GM12878 (cell line): ENCODE data around the gene CDKL1. TPM values are rescaled to one million over a fixed set of nuclear protein-coding genes. Genes with fewer than 3 reads are reported as not detected.

ENCODE experiments used
- ATAC-seq: fragments of 200-7000 bp; cut with Tn5 transposase; 3 replicates; pipeline ENCODE4 v1.9.1; 2020; ENCODE audit warnings: mild to moderate bottlenecking, moderate library complexity
- BruUV-seq: library from RNA; stranded (reverse); fragments of 400-500 nt; replicated peaks from 2 replicates; lab custom pipeline; 2021; lab: Mats Ljungman, UMichigan
- CTCF ChIA-PET: fragments of 300-600 bp; sonication (Branson Sonifier 250); formaldehyde crosslinking; extraction: SDS; loops from one replicate; lab custom pipeline; 2021; ENCODE audit warnings: inconsistent platforms; lab: Yijun Ruan, JAX
- POLR2A ChIA-PET: fragments of 350-600 bp; formaldehyde crosslinking; extraction: SDS; loops from one replicate; lab custom pipeline; 2021; ENCODE audit warnings: inconsistent platforms; lab: Charles Lee
- RAD21 ChIA-PET: fragments of 300-600 bp; sonication (Branson Sonifier 250); formaldehyde crosslinking; loops from one replicate; lab custom pipeline; 2023; ENCODE audit warnings: antibody characterized with exemption; ENCODE audit not compliant: unreplicated experiment; lab: Charles Lee
- SMC1A ChIA-PET: fragments of 300-600 bp; sonication (Branson Sonifier 250); formaldehyde crosslinking; loops from one replicate; lab custom pipeline; 2023; ENCODE audit not compliant: unreplicated experiment, uncharacterized antibody; lab: Charles Lee
- DNase-seq: peaks from one replicate; pipeline ENCODE4 v3.0.0-alpha.2; 2011; ENCODE audit warnings: low read depth, low spot score
- FAIRE-seq: peaks from 3 replicates; lab custom pipeline; 2011; peaks lifted over from hg19 to GRCh38; lab: Jason Lieb, UNC
- H2AFZ ChIP-seq: 2 replicates; pipeline ENCODE4 v1.6.0; 2011; ENCODE audit warnings: low read depth, low read length, control low read depth; ENCODE audit not compliant: control insufficient read depth
- H3K27ac ChIP-seq: 2 replicates; pipeline ENCODE4 v1.5.1; 2011; ENCODE audit warnings: control low read depth; ENCODE audit not compliant: control insufficient read depth, insufficient read depth
- H3K27me3 ChIP-seq, 2 experiments: replicated peaks in 1 of 2; 2 replicates each; pipeline versions ENCODE4 v1.6.0 to v1.6.1; 2011; ENCODE audit warnings: low read length in 1 of 2; ENCODE audit not compliant: control insufficient read depth in 2 of 2, insufficient read depth in 2 of 2
- H3K36me3 ChIP-seq, 2 experiments: 2 replicates each; pipeline ENCODE4 v1.5.1; 2011; ENCODE audit warnings: low read length in 1 of 2; ENCODE audit not compliant: control insufficient read depth in 2 of 2, insufficient read depth in 2 of 2
- H3K4me1 ChIP-seq: 2 replicates; pipeline ENCODE4 v1.6.1; 2011; ENCODE audit warnings: mild to moderate bottlenecking, low read length, moderate library complexity, mixed read lengths; ENCODE audit not compliant: control insufficient read depth, insufficient read depth
- H3K4me2 ChIP-seq: 2 replicates; pipeline ENCODE4 v1.6.0; 2011; ENCODE audit warnings: control low read depth; ENCODE audit not compliant: control insufficient read depth, insufficient read depth
- H3K4me3 ChIP-seq: fragments of 200-600 bp; sonication (generic); 2 replicates; pipeline ENCODE4 v1.5.1; 2016
- H3K79me2 ChIP-seq: 2 replicates; pipeline ENCODE4 v1.6.0; 2011; ENCODE audit warnings: low read length; ENCODE audit not compliant: control insufficient read depth, insufficient read depth
- H3K9ac ChIP-seq: 2 replicates; pipeline ENCODE4 v1.8.0; 2011; ENCODE audit warnings: low read length, control low read depth, mixed read lengths; ENCODE audit not compliant: control insufficient read depth, insufficient read depth
- H3K9me3 ChIP-seq: replicated peaks from 3 replicates; pipeline ENCODE4 v1.5.1; 2011; ENCODE audit warnings: mild to moderate bottlenecking, low read length; ENCODE audit not compliant: control insufficient read depth, insufficient read depth
- H4K20me1 ChIP-seq: 2 replicates; pipeline ENCODE4 v1.6.0; 2011; ENCODE audit not compliant: control insufficient read depth, insufficient read depth
- MAX ChIP-seq: IDR thresholded peaks from 2 replicates; pipeline ENCODE4 v1.6.1; 2012; ENCODE audit warnings: low read depth, low read length, improper control_type of control experiment
- NBN ChIP-seq: fragments of 450-650 bp; IDR thresholded peaks from 2 replicates; pipeline ENCODE4 v1.6.1; 2016
- PAX8 ChIP-seq: fragments of 450-650 bp; IDR thresholded peaks from 2 replicates; pipeline ENCODE4 v1.6.1; 2017; ENCODE audit warnings: mild to moderate bottlenecking, moderate library complexity
- ZNF592 ChIP-seq: fragments of 450-650 bp; IDR thresholded peaks from 2 replicates; pipeline ENCODE4 v1.6.1; 2017; ENCODE audit warnings: mild to moderate bottlenecking, moderate library complexity
- WGBS: methylation state at CpG from one replicate; pipeline ENCODE4 v1.1.6; 2016; ENCODE audit warnings: low lambda C conversion rate; ENCODE audit not compliant: insufficient replicate concordance, insufficient coverage; ENCODE audit errors: missing lambda C conversion rate; 5-methylcytosine and 5-hydroxymethylcytosine counted together
- in situ Hi-C: fragments of 300-500 bp; cut with MboI; formaldehyde crosslinking; loops from 9 replicates; pipeline ENCODE4 v1.14.3; 2018; ENCODE audit warnings: mixed read lengths
- intact Hi-C: fragments of 100-400 bp; cut with micrococcal nuclease; formaldehyde crosslinking; loops from one replicate; pipeline ENCODE4 v1.14.2; 2022; ENCODE audit not compliant: unreplicated experiment
- polyA plus RNA-seq, 11 experiments: library from polyadenylated mRNA; depleted of rRNA in 4 of 11; unstranded in 6 of 11; stranded (reverse) in 5 of 11; fragments of >200 nt; fragmentation: Nextera tagmentation in 4 of 11; fragmentation: Illumina TruSeq in 1 of 11; extraction: Ambion mirVana in 4 of 11; extraction: Trizol in 1 of 11; gene quantifications; 1 replicate in 1 of 11; 2 replicates in 10 of 11; pipeline versions ENCODE4 v1.2.1 to v1.2.3, GENCODE V29; 2011 to 2016; ENCODE audit warnings: inconsistent platforms in 2 of 11, missing spikeins in 2 of 11, low read depth in 1 of 11
- total RNA-seq, 4 experiments: library from RNA; depleted of rRNA in 3 of 4; stranded (reverse); fragments of >200 nt in 3 of 4; fragmentation: Illumina TruSeq in 1 of 4; extraction: Trizol in 1 of 4; gene quantifications; 2 replicates each; pipeline versions ENCODE4 v1.2.1 to v1.2.3, GENCODE V29; 2013 to 2021
- TF ChIP-seq, protein P1 (sequence below): fragments of 450-650 bp; IDR thresholded peaks from 2 replicates; pipeline ENCODE4 v1.6.1; 2017; ENCODE audit warnings: borderline replicate concordance

The CDKL1 gene
- total and polyA plus RNA-seq, 10 of the 15 experiments (the other 5 are each of a cell fraction or from before 2014, with no cell fraction given), result 9.0 to 19.0 (median 11.1) TPM

GRCh38 chr14:50311337-50311971, 85.2 kb downstream of the CDKL1 start (continued):
- TF ChIP-seq ZNF592, result no peak
- TF ChIP-seq PAX8, result no peak

GRCh38 chr14:50310445-50310844, 86.2 kb downstream of the CDKL1 start:
- POLR2A ChIA-PET, result interaction anchor here (0.7 to 1.9 kb wide), 8 partner anchors 9 to 484 kb away, joined by 3 to 6 read pairs (median 4); no protein-coding TSS in a partner anchor
- 78% methylated on average over 4 of the region's 4 CpGs for WGBS
- FAIRE-seq (no peak), ATAC-seq (no peak), DNase-seq (no peak)
- in situ Hi-C loops (no loop called here), intact Hi-C loops (loop anchor here (5.0 to 10.0 kb wide), 2 partner anchors 448 to 514 kb away; no protein-coding TSS in a partner anchor)
- H3K9ac ChIP-seq, result no peak overlapping the region
- no peaks in the 10 kb centered on the region for H3K27me3 ChIP-seq
- no peak overlapping the region for H3K27ac ChIP-seq
- RAD21 ChIA-PET, result no interaction called here
- peaks cover 6% of the 10 kb centered on the region; the same call in 1 of the 3 replicates for H3K9me3 ChIP-seq
- H3K79me2 ChIP-seq, result peaks cover 32% of the 10 kb centered on the region
- H3K4me1 ChIP-seq, result peaks cover 4% of the 10 kb centered on the region; the same call in 1 of the 2 replicates
- no peak overlapping the region for H3K4me2 ChIP-seq
- no peak overlapping the region; the same call in 1 of the 2 replicates for H3K4me3 ChIP-seq
- TF ChIP-seq, protein P1, sequence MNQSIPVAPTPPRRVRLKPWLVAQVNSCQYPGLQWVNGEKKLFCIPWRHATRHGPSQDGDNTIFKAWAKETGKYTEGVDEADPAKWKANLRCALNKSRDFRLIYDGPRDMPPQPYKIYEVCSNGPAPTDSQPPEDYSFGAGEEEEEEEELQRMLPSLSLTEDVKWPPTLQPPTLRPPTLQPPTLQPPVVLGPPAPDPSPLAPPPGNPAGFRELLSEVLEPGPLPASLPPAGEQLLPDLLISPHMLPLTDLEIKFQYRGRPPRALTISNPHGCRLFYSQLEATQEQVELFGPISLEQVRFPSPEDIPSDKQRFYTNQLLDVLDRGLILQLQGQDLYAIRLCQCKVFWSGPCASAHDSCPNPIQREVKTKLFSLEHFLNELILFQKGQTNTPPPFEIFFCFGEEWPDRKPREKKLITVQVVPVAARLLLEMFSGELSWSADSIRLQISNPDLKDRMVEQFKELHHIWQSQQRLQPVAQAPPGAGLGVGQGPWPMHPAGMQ, result no peak
- TF ChIP-seq MAX (no peak), NBN (no peak)
- H3K36me3 ChIP-seq, result no peaks in the 10 kb centered on the region
- no peaks in the 10 kb centered on the region for H4K20me1 ChIP-seq
- SMC1A ChIA-PET, result interaction anchor here (1.1 to 3.4 kb wide), 4 partner anchors 11 to 448 kb away, joined by 3 to 19 read pairs (median 4); no protein-coding TSS in a partner anchor
- CTCF ChIA-PET, result interaction anchor here (0.6 to 3.2 kb wide), 6 partner anchors 9 to 467 kb away, joined by 3 to 39 read pairs (median 5); no protein-coding TSS in a partner anchor
- no peak overlapping the region for H2AFZ ChIP-seq
- BruUV-seq, result no TSS peak
